GM12865 (cell line): ENCODE measurements around the gene EDEM3.

Experiments
- DNase-seq: peaks from one replicate; pipeline ENCODE4 v3.0.0; 2010; ENCODE audit warnings: low read depth
- H3K4me3 ChIP-seq: 2 replicates; pipeline ENCODE4 v1.5.1; 2011; ENCODE audit warnings: mild to moderate bottlenecking, low read depth, low read length, control low read depth
- TF ChIP-seq, protein P1 (sequence below): IDR thresholded peaks from 2 replicates; pipeline ENCODE4 v1.5.1; 2011; ENCODE audit warnings: low read length, control low read depth, low read depth, inconsistent platforms; ENCODE audit not compliant: insufficient read depth; ENCODE audit errors: missing control alignments

EDEM3 gene

DNA sequence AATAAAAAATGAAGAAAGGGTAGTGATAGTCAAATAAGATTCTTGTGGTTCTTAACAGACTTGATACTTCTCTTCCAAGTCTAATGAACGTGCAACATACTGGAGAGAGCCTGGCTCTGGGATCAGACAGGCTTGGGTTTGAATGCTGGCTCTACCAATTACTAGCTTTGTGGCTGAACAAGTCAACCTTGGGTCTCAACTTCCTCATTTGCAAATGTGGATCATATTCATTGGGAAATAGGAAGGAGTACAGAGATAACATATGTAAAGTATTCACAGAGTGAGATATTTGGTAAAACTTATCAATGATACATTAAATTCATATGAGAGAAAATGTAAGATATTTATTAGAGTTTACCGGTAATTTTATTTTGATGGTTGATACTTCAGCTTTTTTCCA lies 2.0 kb downstream of the EDEM3 start:
- no peak for DNase-seq
- no peak overlapping the region for H3K4me3 ChIP-seq
- TF ChIP-seq, protein P1, sequence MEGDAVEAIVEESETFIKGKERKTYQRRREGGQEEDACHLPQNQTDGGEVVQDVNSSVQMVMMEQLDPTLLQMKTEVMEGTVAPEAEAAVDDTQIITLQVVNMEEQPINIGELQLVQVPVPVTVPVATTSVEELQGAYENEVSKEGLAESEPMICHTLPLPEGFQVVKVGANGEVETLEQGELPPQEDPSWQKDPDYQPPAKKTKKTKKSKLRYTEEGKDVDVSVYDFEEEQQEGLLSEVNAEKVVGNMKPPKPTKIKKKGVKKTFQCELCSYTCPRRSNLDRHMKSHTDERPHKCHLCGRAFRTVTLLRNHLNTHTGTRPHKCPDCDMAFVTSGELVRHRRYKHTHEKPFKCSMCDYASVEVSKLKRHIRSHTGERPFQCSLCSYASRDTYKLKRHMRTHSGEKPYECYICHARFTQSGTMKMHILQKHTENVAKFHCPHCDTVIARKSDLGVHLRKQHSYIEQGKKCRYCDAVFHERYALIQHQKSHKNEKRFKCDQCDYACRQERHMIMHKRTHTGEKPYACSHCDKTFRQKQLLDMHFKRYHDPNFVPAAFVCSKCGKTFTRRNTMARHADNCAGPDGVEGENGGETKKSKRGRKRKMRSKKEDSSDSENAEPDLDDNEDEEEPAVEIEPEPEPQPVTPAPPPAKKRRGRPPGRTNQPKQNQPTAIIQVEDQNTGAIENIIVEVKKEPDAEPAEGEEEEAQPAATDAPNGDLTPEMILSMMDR, result no peak

DNA sequence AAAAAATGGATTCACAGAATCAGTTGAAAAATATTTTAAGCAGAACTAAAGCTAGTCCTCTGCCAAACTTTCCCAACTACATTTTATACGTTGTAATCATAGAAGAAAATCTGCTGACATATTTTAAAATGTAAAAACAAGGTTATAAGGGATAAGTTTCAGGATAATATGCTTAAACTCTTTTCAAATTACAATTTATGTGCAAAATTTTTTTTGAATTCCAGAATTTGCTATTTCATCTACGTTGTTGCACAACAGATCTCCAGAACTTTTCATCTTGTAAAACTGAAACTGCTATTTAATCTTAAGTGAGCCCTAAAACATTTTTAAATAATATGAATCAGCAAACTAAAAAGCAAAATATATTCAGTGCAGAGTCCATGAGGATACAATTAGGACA lies 5.9 kb downstream of the EDEM3 start:
- no peak overlapping the region for H3K4me3 ChIP-seq
- TF ChIP-seq, protein P1, result no peak
- no peak for DNase-seq

DNA sequence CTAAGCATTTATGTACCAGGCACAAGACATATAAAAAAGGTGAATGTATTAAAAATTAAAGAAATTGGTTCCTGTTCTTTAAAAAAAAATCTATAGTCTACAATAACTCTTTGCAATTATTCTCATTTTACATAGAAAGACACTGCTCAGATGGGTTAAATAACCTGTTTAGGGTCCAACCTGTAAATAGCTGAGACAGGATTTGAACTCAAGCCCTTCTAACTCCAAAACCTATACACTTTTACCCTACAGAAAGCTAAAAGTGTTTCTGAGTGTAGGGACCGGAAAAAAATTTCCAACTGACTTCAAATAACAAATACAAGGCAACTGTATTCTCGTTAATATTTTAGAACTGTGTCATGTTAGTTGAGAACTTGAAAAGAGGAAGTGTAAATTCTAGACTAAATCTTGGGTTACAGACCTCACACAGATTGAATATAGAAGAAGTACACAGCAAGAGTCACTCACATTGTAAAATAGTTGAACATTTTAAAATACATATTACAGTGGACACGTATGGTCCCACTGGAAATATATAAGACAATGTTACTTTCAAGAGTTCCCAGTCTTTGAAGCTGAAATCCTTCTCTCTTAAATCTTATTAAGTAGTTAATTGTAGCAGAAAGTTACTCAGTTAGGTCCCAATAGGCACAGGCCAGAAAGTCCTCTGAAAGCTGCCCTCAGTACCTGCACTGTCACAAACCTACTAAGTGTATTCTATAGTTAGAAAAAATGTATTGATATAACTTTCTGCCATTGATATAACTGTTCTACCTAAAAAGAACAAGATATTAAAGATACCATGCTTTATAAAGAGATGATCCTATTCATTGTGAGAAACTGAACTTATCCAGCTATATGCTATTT lies 7.3 kb downstream of the EDEM3 start:
- TF ChIP-seq, protein P1, result no peak
- peak; percentile 38 for DNase-seq
- H3K4me3 ChIP-seq, result no peak overlapping the region

DNA sequence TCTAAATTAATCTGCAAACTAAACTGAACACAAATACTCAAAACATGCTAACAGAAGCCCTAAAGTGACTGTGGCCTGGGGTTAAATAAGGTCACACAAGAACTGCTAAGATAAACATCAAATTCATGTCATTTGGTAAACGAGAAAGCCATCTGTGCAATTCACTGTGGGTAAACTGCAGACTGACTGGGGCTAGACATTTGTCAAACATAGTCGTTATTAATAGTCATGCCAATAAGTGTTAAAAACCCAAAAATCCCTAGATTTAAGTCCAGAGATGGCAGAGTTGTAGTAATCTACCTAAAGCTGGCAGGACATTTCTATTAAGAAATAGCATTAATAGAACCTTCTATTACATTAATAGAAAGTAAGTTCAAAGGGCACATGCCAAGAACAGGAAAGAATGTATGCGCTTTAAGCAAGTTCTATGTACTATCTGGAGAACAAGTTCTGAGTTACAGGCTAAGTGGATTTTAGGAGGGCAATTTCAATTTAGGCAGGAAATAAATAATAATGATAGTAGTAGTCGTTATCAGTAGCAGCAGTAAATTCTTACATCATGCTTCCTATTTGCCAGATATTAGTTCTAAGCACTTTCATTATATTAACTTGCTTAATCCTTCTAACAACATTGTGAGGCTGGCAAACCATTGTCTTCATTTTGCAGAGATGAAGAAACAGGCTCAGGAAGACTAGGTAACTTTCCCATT lies 8.6 kb downstream of the EDEM3 start:
- TF ChIP-seq, protein P1, result no peak
- DNase-seq, result peak; percentile 13
- no peak overlapping the region for H3K4me3 ChIP-seq

DNA sequence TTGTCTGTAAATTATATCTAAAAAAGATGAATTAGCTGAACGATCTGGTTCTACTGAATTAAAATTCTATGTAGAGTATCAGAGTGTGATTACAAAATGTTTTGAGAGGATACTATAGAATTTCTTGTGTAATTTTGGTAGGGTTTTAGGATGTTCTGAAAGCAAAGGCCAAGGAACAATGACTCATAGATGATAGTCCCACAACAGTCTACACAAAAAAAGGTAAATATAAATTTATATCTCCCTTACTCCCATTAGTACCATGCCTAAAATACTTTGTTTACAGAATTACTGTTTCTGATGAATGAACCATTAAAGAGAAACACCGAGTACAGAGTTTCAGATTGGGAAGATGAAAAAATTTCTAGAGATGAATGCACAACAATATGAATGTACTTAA lies 9.5 kb downstream of the EDEM3 start:
- no peak for DNase-seq
- TF ChIP-seq, protein P1, result no peak
- H3K4me3 ChIP-seq, result no peak overlapping the region

DNA sequence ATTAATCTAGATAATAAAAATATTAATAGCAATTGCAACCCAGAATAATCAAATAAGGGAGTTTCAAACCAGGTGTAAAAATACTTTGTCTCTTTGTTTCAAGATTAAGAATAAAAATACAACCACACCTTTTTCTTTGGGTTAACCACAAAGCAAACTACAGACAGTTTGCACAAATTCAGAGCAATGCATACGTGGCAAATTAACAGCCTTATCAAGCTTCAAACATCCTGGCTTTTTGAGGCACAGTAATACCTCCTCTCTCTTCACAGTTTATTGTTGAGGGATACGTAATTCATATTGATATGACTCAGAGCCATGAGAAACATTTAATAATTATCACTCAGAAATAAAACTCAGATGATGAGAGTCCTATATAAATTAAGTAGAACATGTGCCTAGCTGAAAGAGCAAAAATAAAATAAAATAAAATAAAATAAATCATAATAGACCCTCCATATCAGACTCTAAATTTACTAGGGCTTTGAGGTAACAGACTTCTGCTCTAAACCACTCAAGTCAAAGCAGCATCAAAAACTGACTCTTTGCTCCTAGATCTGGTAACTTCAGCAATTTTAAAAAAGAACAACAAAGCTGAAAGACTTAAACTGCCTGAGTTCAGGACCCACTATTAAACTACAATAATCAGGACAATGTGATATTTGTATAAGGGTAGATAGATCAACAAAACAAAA lies 11.4 kb downstream of the EDEM3 start:
- no peak overlapping the region for H3K4me3 ChIP-seq
- TF ChIP-seq, protein P1, result no peak
- peak; percentile 81 for DNase-seq
